ENCODE results near the gene PTPRK. TPM values are rescaled to one million over a fixed set of nuclear protein-coding genes. Genes with fewer than 3 reads are reported as not detected.

Gene PTPRK
- polyA plus RNA-seq, 3 donors: 0.01 TPM; not detected in 2

DNA sequence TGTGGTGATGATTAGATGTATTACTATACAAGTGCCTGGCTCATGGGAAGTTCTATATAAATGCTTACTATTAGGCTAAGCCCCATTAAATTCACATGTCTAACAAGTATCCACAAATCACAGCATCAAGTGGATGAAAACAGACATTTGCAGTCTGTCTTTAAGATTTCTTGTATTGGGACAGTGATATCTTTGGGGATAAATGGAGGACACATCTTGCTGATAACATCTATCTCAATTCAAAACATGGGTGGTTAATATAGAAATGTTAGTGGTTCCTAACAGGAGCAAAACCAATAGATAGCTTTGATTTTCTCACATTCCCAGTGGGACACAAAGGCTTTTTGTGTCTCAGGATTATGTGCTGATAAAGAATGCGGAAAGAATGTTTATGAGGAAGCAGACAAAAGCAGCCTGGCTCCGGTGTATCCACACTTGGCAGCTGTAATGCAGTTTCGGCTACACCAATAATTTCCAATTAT, 29.3 kb downstream of the PTPRK start:
- H3K36me3 Mint-ChIP-seq: no peaks in the 10 kb centered on the region
- no peaks in the 10 kb centered on the region for H3K4me1 Mint-ChIP-seq
- peaks cover 0 to 3% (median 0%) of the 10 kb centered on the region in 7 donors for H3K9me3 Mint-ChIP-seq
- no peaks in the 10 kb centered on the region for H4K20me1 ChIP-seq (ENCODE audit: insufficient read depth, low read length)
- no peak overlapping the region for H3K4me3 Mint-ChIP-seq
- no peaks in the 10 kb centered on the region for H3K36me3 ChIP-seq (replicated peaks in 1 of 2; ENCODE audit: control insufficient read depth in 1 of 2, insufficient read depth in 2 of 2, low read length in 2 of 2)
- no peak overlapping the region for H2AFZ ChIP-seq (ENCODE audit: insufficient read depth, low read depth, low read length, poor library complexity, severe bottlenecking)
- no peak overlapping the region for H3K4me3 ChIP-seq (replicated peaks in 1 of 3; ENCODE audit: low read depth in 2 of 3, low read length in 3 of 3)
- intact Hi-C loops (cut with micrococcal nuclease): no loop called here
- DNase-seq: no peak
- H3K4me2 ChIP-seq (replicated peaks; ENCODE audit: extremely low read depth, low read length, poor library complexity, severe bottlenecking): no peak overlapping the region
- H3K4me1 ChIP-seq (ENCODE audit: control insufficient read depth in 1 of 2, insufficient read depth in 2 of 2, low read length in 2 of 2): no peaks in the 10 kb centered on the region
- no peaks in the 10 kb centered on the region for H3K27me3 ChIP-seq (ENCODE audit: control insufficient read depth in 2 of 2, insufficient read depth in 2 of 2, low read length in 2 of 2)
- no peak overlapping the region for H3K9ac ChIP-seq (ENCODE audit: insufficient read depth, low read length, poor library complexity, severe bottlenecking)
- no peak overlapping the region for H3K27ac Mint-ChIP-seq
- H3K27ac ChIP-seq (ENCODE audit: low read depth in 1 of 2, low read length in 2 of 2): no peak overlapping the region
- peaks cover 0 to 2% (median 0%) of the 10 kb centered on the region in 3 donors for H3K27me3 Mint-ChIP-seq (ENCODE audit: low read depth in 3 of 3)
- TF ChIP-seq, protein P1, sequence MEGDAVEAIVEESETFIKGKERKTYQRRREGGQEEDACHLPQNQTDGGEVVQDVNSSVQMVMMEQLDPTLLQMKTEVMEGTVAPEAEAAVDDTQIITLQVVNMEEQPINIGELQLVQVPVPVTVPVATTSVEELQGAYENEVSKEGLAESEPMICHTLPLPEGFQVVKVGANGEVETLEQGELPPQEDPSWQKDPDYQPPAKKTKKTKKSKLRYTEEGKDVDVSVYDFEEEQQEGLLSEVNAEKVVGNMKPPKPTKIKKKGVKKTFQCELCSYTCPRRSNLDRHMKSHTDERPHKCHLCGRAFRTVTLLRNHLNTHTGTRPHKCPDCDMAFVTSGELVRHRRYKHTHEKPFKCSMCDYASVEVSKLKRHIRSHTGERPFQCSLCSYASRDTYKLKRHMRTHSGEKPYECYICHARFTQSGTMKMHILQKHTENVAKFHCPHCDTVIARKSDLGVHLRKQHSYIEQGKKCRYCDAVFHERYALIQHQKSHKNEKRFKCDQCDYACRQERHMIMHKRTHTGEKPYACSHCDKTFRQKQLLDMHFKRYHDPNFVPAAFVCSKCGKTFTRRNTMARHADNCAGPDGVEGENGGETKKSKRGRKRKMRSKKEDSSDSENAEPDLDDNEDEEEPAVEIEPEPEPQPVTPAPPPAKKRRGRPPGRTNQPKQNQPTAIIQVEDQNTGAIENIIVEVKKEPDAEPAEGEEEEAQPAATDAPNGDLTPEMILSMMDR (IDR thresholded peaks at IDR 0.05): no peak
- no CpG with 5 or more reads among the region's 3 CpGs for WGBS (ENCODE audit: insufficient coverage)
- H3K79me2 ChIP-seq (ENCODE audit: insufficient read depth, low read length): no peaks in the 10 kb centered on the region
- no peaks in the 10 kb centered on the region for H3K9me3 ChIP-seq (replicated peaks in 1 of 2; ENCODE audit: control insufficient read depth in 1 of 2, insufficient read depth in 1 of 2, low read length in 2 of 2)

DNA sequence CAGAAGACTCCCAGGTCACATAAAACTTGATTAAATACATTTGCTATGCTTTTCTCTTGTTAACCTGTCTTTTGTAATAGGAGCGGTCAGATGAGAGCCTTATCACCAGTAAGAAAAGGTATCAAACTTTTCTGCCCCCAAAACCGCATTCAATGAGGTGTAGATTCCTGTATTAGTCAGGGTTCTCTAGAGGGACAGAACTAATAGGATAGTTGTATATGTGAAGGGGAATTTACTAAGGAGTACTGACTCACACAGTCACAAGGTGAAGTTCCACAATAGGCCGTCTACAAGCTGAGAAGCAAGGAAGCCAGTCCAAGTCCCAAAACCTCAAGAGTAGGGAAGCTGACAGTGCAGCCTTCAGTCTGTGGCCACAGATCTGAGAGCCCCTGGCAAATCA, 32.7 kb downstream of the PTPRK start:
- Histone ChIP-seq H3K27ac (ENCODE audit: low read depth in 1 of 2, low read length in 2 of 2) (no peak overlapping the region), H3K4me2 (replicated peaks; ENCODE audit: extremely low read depth, low read length, poor library complexity, severe bottlenecking) (no peak overlapping the region), H3K79me2 (ENCODE audit: insufficient read depth, low read length) (no peaks in the 10 kb centered on the region), H3K9me3 (replicated peaks in 1 of 2; ENCODE audit: control insufficient read depth in 1 of 2, insufficient read depth in 1 of 2, low read length in 2 of 2) (no peaks in the 10 kb centered on the region), H3K36me3 (replicated peaks in 1 of 2; ENCODE audit: control insufficient read depth in 1 of 2, insufficient read depth in 2 of 2, low read length in 2 of 2) (no peaks in the 10 kb centered on the region), H3K27me3 (ENCODE audit: control insufficient read depth in 2 of 2, insufficient read depth in 2 of 2, low read length in 2 of 2) (no peaks in the 10 kb centered on the region), H3K4me3 (replicated peaks in 1 of 3; ENCODE audit: low read depth in 2 of 3, low read length in 3 of 3) (no peak overlapping the region), H4K20me1 (ENCODE audit: insufficient read depth, low read length) (no peaks in the 10 kb centered on the region), H2AFZ (ENCODE audit: insufficient read depth, low read depth, low read length, poor library complexity, severe bottlenecking) (no peak overlapping the region), H3K4me1 (ENCODE audit: control insufficient read depth in 1 of 2, insufficient read depth in 2 of 2, low read length in 2 of 2) (no peaks in the 10 kb centered on the region), H3K9ac (ENCODE audit: insufficient read depth, low read length, poor library complexity, severe bottlenecking) (no peak overlapping the region)
- Mint-ChIP-seq H3K27me3 (ENCODE audit: low read depth in 3 of 3) (peaks cover 0 to 2% (median 0%) of the 10 kb centered on the region in 3 donors), H3K4me3 (no peak overlapping the region), H3K9me3 (peaks cover 0 to 3% (median 0%) of the 10 kb centered on the region in 7 donors), H3K36me3 (no peaks in the 10 kb centered on the region), H3K4me1 (no peaks in the 10 kb centered on the region), H3K27ac (no peak overlapping the region)
- TF ChIP-seq, protein P1 (IDR thresholded peaks at IDR 0.05): no peak
- no CpG with 5 or more reads among the region's 3 CpGs for WGBS (ENCODE audit: insufficient coverage)
- intact Hi-C loops (cut with micrococcal nuclease): no loop called here
- DNase-seq: no peak

All from CD14-positive monocyte (primary cell).